GM19324 (cell line): ENCODE results near the gene BCL11B.

ENCODE experiments used
- ATAC-seq: cut with Tn5 transposase; IDR thresholded peaks from one replicate; pipeline ENCODE4 v1.9.1; 2021; ENCODE audit warnings: mild to moderate bottlenecking, moderate library complexity; ENCODE audit not compliant: unreplicated experiment, low FRiP score

BCL11B gene

GRCh38 chr14:99242238-99242637 lies 29.8 kb downstream of the BCL11B start:
- no peak for ATAC-seq

- ATAC-seq = no peak
Measured at GRCh38 chr14:99241325-99242010, 30.5 kb downstream of the BCL11B start.

- ATAC-seq = no peak
Measured at GRCh38 chr14:99240627-99241324, 31.2 kb downstream of the BCL11B start.

DNA sequence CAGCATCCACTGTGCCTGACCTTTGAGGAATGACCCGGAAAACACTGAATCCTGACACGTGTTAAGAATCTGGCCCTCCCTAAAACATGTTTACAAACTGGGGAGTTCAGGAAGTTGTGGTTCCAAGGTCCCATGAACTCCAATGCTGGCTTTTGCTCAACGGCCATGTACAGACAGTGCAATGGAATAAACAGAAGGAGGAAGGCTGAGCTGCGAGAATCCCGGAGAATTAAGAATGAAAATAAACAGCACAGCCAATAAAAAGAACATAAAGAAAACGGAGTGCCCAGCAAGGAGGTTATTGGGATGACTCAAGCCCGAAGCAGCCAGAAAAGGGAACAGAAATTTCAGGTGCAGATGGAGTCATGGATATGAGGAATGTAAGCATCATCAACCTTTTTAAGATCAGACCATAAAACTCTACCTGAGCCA lies 32.3 kb downstream of the BCL11B start:
- no peak for ATAC-seq

DNA sequence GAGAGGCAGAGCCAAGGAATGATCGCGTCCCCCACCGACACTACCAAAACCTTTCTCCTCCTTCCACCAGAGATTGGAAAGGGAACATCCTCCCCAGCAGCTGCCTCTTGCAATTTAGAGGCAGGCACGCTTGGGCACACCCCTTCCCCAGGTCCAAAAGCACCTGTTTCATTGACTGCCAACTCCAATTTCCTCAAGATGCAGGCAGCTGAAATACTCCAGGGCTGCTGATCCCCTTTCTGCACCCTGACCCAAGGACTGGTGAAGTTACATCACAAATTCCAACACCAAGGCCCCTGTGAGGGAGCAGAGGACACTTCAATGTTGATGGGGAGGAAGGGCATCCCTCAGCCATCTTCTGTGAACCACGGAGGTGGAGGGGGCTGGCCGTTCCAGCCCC lies 33.8 kb downstream of the BCL11B start:
- ATAC-seq = no peak

- ATAC-seq = no peak
Measured at GRCh38 chr14:99237288-99237687, 34.7 kb downstream of the BCL11B start.

DNA sequence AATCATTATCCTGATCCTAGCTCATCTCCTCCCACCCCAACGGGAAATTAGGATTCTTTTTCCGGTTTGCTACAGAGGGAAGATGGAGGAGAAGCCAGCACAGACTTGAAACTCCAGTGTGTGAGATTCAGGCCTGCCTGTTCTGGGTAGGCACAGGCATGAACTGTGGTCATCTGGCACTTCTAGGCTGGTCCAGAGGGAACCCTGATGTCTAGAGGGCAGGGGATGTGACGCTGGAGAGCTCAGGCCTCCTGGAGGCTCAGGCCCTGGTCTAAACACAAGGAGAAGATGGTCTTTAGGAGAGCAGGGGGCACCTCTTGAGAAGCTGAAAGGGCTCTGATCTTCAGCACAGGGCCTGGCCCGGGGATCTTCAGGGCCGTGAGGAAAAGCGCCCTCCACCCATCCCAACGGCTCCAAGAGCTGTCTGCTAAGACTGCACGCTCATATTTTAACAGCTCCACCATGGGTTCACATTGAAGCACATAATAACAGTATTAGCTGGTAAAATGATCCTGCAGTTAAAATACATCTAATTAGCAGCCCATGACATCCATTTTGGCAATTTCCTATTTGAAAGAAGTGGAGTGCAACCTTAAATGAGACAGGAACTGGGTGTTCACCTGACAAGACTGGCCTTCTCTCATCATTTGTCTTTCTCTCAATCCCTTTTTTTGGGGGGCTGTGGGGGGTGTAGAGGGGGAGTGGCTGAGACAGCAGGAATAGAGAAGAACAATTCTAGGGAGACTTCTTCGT lies 35.4 kb downstream of the BCL11B start:
- no peak for ATAC-seq

DNA sequence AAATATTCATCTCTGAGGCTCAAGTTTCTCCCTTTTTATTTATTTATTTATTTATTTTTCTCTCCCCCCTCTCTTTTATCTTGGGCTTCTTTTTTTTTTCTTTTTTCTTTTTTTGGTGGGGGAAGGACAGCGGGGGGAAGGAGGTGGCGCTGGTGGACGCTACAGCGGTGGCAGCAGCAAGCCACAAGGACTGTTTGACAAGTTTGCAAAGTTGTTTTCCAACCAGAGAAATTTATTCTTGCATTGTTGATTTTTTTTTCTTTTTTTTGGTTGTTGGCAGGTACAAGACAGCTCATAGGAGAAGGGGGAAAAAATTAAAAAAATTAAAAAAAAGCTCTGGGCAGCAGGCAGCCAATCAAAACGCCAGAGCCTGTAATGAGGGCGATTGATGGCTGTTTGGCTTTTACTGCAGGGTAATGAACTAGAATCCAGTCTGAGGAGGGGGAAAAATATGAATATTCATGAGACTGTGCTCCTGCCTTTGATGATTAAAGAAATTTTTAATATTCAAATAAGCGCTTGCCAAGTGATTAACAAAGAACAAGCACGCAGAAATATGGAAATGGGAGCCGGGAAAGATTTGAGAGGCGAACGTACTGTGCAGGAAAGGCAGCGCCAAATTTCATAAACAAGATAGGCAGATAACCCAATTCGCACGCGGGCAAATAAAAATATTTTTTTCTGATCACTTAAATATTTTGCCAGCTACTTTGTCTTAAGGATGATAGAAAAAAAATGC lies 36.2 kb downstream of the BCL11B start:
- no peak for ATAC-seq

DNA sequence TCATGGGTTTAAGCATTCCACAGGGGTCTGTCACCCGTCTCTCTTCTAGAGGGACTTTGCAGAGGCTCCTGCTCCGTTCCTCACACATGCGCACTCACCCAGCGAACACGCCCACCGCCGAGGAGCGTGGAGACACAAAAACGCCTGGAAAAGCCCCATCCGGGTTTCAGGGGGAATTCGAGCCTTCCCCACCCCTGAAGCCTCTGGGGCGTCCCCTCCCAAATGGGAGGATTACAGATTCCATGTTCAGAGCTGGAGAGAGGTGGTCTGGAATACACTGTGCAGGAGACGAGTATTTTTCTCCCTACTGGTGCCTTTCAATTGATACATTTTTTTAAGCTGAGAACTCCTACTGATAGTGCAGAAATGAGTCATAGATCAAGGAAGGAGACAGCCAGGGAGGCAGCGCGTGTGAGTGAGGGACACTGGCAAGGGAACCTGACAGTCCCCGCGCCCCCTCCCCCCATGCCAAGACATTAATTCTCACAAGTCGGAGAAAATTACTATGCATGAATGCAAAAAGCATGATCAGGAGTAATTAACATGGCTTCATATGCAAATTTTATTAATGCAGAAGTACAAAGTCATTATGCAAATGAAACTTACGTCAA lies 36.9 kb downstream of the BCL11B start:
- no peak for ATAC-seq

GRCh38 chr14:99234355-99234754 lies 37.6 kb downstream of the BCL11B start:
- ATAC-seq = no peak

GRCh38 chr14:99233222-99234035 lies 38.6 kb downstream of the BCL11B start:
- ATAC-seq = no peak

DNA sequence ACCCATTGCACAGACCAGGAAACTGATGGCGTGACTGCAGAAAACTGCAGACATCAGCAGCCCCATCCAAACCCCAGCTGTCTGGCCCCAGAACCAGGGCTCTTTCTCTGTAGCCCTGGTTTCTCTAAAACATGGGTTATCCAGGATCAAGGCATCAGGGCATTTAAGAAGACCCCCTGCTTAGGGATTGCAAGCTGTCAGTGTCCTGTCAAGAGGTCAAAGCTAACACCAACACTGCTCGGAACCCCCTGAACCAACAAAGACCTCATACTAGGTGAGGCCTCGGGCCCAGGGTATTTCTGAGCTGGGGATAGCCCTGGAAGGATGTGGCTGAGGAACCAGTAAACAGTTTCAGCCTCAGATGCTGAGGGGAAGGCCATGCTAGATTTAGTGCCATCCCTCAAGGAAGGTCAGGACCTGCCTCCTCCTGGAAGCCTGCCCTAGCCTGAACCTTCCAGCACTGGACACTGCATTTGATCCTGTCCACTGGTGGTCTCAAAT lies 39.2 kb downstream of the BCL11B start:
- no peak for ATAC-seq

- ATAC-seq = no peak
Measured at GRCh38 chr14:99231850-99232713, 39.9 kb downstream of the BCL11B start.

DNA sequence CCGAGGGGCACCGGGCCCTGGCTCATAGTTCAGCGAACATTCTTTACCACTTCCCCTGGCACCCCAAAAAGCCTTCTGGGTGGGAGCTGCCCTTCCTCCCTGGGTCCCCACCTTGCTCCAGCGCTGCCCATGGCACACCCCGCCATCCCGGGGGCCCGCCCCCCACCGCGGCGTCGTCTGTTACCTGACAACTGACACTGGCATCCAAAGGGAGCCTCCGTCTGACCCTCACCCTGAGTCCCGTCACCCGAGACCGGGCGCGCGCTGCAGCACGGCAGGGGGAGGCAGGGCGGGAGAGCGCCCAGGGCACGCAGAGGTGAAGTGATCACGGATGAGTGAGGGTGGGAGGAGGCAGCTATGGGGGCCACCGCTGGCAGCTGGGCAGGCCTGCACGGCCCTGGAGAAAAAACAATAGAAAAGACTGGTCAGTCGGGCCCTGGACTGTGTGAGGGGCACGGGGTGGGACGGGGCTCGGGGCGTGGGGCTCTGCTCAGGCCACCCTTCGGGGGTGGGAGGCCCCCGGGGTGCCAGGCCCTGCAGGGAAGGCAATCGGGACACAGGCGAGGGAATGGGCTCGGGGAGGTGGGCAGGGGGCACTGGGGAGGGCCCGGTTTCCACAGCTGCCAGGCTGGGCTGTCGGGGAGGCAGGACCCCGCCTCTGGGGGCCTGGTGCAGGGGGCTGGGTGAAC lies 40.7 kb downstream of the BCL11B start:
- ATAC-seq = no peak

DNA sequence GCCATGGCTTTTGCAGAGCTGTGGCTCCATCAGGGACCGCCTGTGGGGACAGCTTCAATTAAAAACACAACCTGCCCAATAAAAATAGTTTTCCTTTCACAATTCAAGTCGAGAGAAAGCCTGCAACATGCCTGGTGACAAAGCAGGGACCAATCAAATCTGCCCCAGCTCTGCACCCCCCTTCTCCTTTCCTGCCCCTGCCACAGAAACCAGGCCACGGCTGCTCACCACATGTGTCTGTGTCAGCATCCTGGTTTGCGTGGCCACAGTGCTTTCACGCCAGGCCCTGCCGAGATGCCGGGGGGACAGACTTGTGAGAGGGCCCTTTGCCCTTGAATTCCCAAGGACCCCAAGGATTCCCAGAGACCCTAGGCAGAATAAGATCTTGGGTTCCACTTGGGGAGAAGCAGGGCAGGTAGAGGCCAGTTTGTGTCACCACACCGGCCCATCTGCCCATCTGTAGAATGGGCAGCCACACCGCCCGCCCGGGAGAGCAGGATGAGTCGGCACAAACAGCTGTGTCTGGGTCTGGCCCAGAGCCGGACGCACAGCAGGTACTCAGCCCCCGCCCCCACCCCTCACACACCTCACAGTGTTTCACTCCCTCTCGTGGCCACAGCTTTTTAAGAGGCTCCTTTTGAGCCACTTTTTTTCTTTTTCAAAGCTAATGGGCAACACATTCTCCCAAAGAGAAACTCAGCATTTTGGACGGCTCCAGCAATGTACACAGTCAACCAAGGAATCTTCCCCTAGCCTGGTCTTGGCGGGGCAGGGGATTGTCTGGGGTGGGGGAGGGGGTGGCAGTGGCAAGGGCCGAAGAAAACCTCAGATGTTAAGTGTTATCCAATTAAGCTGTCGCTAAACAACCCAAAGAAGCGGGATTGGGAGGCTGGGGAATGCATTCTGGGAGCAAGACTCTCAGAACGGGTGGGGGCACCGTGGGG lies 41.5 kb downstream of the BCL11B start:
- ATAC-seq = no peak

- no peak for ATAC-seq
Measured at GRCh38 chr14:99229654-99230207, 42.3 kb downstream of the BCL11B start.
